ENCODE measurements around the gene LARP6.

DNA sequence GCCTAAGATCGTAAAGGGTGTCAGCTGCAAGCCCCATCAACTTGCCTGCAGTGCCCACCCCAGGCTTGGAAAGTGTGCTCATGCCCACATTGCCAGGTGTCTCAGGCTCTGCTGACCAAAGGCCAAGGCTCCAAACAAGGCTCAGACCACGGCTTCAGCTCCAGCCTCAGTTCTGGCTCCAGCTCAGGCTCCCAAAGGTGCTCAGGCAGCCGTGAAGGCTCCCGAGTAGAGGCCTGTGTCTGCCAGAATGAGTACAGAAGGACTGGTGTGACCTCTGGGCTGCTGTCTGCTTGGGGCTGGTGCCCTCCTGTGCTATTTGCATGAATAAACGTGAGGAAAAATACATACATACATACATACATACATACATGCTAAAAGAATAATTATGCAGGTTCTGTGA, 62.7 kb downstream of the LARP6 start:
- no peak for TF ChIP-seq CTCF (conservative IDR thresholded peaks at IDR 0.05)
- no peak for TF ChIP-seq EZH2 (IDR thresholded peaks at IDR 0.05; ENCODE audit: low read depth)

Measured in PC-9 (cell line).